Panc1 (cell line): ENCODE results near the gene ZG16.

Source experiments
- POLR2AphosphoS5 ChIP-seq: IDR thresholded peaks from 2 replicates; pipeline ENCODE4 v1.6.1; 2012; ENCODE audit warnings: mild to moderate bottlenecking, low read depth, low read length, moderate library complexity
- REST ChIP-seq, 2 experiments: IDR thresholded peaks; 2 replicates each; pipeline ENCODE4 v1.6.1; 2011 to 2012; ENCODE audit warnings: low read depth in 2 of 2, control low read depth in 1 of 2, low read length in 1 of 2, mild to moderate bottlenecking in 1 of 2, moderate library complexity in 1 of 2; ENCODE audit not compliant: insufficient read depth in 1 of 2
- SIN3A ChIP-seq: IDR thresholded peaks from 2 replicates; pipeline ENCODE4 v1.6.1; 2012; ENCODE audit warnings: low read depth, mild to moderate bottlenecking, low read length, moderate library complexity, borderline replicate concordance; ENCODE audit not compliant: insufficient read depth
- TF ChIP-seq, protein P1 (sequence below): fragments of 450-650 bp; IDR thresholded peaks from 2 replicates; pipeline ENCODE4 v1.5.1; 2017; ENCODE audit warnings: mild to moderate bottlenecking

DNA sequence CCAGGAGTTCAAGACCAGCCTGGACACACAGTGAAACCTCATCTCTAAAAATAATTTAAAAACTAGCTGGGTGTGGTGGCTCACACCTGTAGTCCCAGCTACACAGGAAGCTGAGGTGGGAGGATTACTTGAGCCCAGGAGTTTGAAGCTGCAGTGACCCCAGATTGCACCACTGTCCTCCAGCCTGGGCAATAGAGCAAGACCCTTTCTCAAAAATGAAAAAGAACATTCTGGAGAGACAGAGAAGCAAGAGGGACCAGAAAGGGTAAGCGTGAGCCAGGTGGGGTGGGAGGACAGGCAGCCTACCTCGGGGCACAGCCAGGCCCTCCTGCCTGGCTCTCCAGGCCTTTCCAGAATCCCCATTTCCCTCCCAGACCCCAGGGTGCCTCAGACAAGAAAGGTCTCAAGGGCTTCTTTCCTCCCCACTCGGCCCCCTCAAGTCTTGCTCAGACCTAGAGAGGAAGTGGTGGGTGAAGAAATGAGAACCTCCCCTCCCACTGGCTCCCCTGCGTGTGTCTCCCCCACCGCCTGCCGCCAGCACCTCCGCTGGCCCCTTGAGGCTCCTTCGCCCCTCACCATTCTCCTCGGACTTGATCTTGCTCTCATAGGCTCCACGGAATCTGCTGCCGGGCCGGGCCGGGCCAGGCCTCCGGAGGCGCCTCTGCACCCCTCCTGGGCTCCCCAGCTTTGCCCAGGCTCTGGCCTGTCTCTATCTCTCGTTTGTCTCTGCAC lies 32.8 kb upstream of the ZG16 start:
- TF ChIP-seq, protein P1, sequence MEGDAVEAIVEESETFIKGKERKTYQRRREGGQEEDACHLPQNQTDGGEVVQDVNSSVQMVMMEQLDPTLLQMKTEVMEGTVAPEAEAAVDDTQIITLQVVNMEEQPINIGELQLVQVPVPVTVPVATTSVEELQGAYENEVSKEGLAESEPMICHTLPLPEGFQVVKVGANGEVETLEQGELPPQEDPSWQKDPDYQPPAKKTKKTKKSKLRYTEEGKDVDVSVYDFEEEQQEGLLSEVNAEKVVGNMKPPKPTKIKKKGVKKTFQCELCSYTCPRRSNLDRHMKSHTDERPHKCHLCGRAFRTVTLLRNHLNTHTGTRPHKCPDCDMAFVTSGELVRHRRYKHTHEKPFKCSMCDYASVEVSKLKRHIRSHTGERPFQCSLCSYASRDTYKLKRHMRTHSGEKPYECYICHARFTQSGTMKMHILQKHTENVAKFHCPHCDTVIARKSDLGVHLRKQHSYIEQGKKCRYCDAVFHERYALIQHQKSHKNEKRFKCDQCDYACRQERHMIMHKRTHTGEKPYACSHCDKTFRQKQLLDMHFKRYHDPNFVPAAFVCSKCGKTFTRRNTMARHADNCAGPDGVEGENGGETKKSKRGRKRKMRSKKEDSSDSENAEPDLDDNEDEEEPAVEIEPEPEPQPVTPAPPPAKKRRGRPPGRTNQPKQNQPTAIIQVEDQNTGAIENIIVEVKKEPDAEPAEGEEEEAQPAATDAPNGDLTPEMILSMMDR = no peak
- TF ChIP-seq REST (IDR thresholded peaks at IDR 0.05; ENCODE audit: insufficient read depth in 1 of 2, low read depth in 2 of 2, low read length in 1 of 2) (no peak), POLR2AphosphoS5 (no peak), SIN3A (no peak)
